Measurements from ENCODE around the gene FNBP1.

The FNBP1 gene

GRCh38 chr9:130045725-130046450 lies 2.9 kb upstream of the FNBP1 start:
- DNase-seq (ENCODE audit: low spot score): no peak

- DNase-seq (ENCODE audit: low spot score): no peak
Measured at GRCh38 chr9:130043654-130044623, 950 bp upstream of the FNBP1 start.

GRCh38 chr9:130042406-130042884 lies 544 bp downstream of the FNBP1 start:
- DNase-seq (ENCODE audit: low spot score): no peak

- DNase-seq (ENCODE audit: low spot score): no peak
Measured at GRCh38 chr9:130041648-130042405, 1.2 kb downstream of the FNBP1 start.

- no peak for DNase-seq (ENCODE audit: low spot score)
Measured at GRCh38 chr9:130040984-130041647, 1.9 kb downstream of the FNBP1 start.

- DNase-seq (ENCODE audit: low spot score): no peak
Measured at GRCh38 chr9:130039528-130040147, 3.4 kb downstream of the FNBP1 start.

GRCh38 chr9:130036099-130036498 lies 6.9 kb downstream of the FNBP1 start:
- no peak for DNase-seq (ENCODE audit: low spot score)

GRCh38 chr9:130034570-130034969 lies 8.4 kb downstream of the FNBP1 start:
- DNase-seq (ENCODE audit: low spot score): no peak

- no peak for DNase-seq (ENCODE audit: low spot score)
Measured at GRCh38 chr9:130030651-130031127, 12.3 kb downstream of the FNBP1 start.

- no peak for DNase-seq (ENCODE audit: low spot score)
Measured at GRCh38 chr9:130029223-130029973, 13.6 kb downstream of the FNBP1 start.

- no peak for DNase-seq (ENCODE audit: low spot score)
Measured at GRCh38 chr9:130028493-130029222, 14.3 kb downstream of the FNBP1 start.

- no peak for DNase-seq (ENCODE audit: low spot score)
Measured at GRCh38 chr9:130027533-130028365, 15.2 kb downstream of the FNBP1 start.

GRCh38 chr9:130026583-130027340 lies 16.2 kb downstream of the FNBP1 start:
- DNase-seq (ENCODE audit: low spot score): no peak

GRCh38 chr9:130024597-130024994 lies 18.4 kb downstream of the FNBP1 start:
- no peak for DNase-seq (ENCODE audit: low spot score)

GRCh38 chr9:130023994-130024596 lies 18.9 kb downstream of the FNBP1 start:
- DNase-seq (ENCODE audit: low spot score): no peak

- DNase-seq (ENCODE audit: low spot score): no peak
Measured at GRCh38 chr9:130023144-130023787, 19.7 kb downstream of the FNBP1 start.

- no peak for DNase-seq (ENCODE audit: low spot score)
Measured at GRCh38 chr9:130022566-130023143, 20.3 kb downstream of the FNBP1 start.
